Neural progenitor cell (in vitro differentiated cells): ENCODE measurements around the gene STK40.

Experiments used
- CTCF ChIP-seq: fragments of 200-600 bp; sonication (generic); IDR thresholded peaks from 2 replicates; pipeline ENCODE4 v1.5.1; 2017; ENCODE audit warnings: antibody characterized with exemption, mild to moderate bottlenecking
- EZH2 ChIP-seq: fragments of 200-600 bp; sonication (generic); IDR thresholded peaks from 2 replicates; pipeline ENCODE4 v1.6.1; 2017; ENCODE audit warnings: antibody characterized with exemption, mild to moderate bottlenecking, moderate library complexity

- TF ChIP-seq CTCF, result no peak
- TF ChIP-seq EZH2, result no peak
Observed at GRCh38 chr1:36305915-36306209, 79.9 kb downstream of the STK40 start.
